Measurements from ENCODE around the gene C19orf44.

Gene C19orf44

GRCh38 chr19:16521715-16522289 lies 25.6 kb downstream of the C19orf44 start:
- TF ChIP-seq ELF4 (IDR thresholded peaks at IDR 0.05) (no peak), FOXM1 (IDR thresholded peaks at IDR 0.05; ENCODE audit: borderline replicate concordance) (no peak), FOXA1 (IDR thresholded peaks at IDR 0.05) (no peak), CTBP1 (IDR thresholded peaks at IDR 0.05; ENCODE audit: borderline replicate concordance) (no peak), L3MBTL2 (conservative IDR thresholded peaks at IDR 0.05) (no peak), TARDBP (IDR thresholded peaks at IDR 0.05) (no peak), HDGF (IDR thresholded peaks at IDR 0.05; ENCODE audit: borderline replicate concordance) (no peak), ZNF384 (IDR thresholded peaks at IDR 0.05) (no peak), NFRKB (IDR thresholded peaks at IDR 0.05) (no peak), ARNT (IDR thresholded peaks at IDR 0.05) (no peak), LEF1 (IDR thresholded peaks at IDR 0.05; ENCODE audit: borderline replicate concordance) (no peak), SP1 (IDR thresholded peaks at IDR 0.05) (no peak)
- ChIA-PET CTCF (no interaction called here), POLR2A (interaction anchor here (1.3 to 1.6 kb wide), 2 partner anchors 26 kb away, joined by 3 read pairs; partner anchors contain the start of genes C19orf44 and CALR3)
- DNase-seq (ENCODE audit: extremely low spot score): no peak

- POLR2A ChIA-PET: interaction anchor here (1.6 kb wide), 1 partner anchor 27 kb away, joined by 3 read pairs; the partner anchor contains the start of genes C19orf44 and CALR3
- TF ChIP-seq TARDBP (IDR thresholded peaks at IDR 0.05): no peak
- TF ChIP-seq ELF4 (IDR thresholded peaks at IDR 0.05): no peak
- no peak for TF ChIP-seq SUZ12 (IDR thresholded peaks at IDR 0.05)
- TF ChIP-seq CTBP1 (IDR thresholded peaks at IDR 0.05; ENCODE audit: borderline replicate concordance): no peak
- TF ChIP-seq SP1 (IDR thresholded peaks at IDR 0.05): no peak
- CTCF ChIA-PET: no interaction called here
- no peak for DNase-seq (ENCODE audit: extremely low spot score)
Observed at GRCh38 chr19:16522559-16523377, 26.6 kb downstream of the C19orf44 start.

GRCh38 chr19:16524991-16525734 lies 29.0 kb downstream of the C19orf44 start:
- ChIA-PET POLR2A (no interaction called here), CTCF (interaction anchor here (0.6 kb wide), 1 partner anchor 31 kb away, joined by 3 read pairs; no protein-coding TSS in a partner anchor)
- DNase-seq (ENCODE audit: extremely low spot score): no peak
- TF ChIP-seq NFRKB (IDR thresholded peaks at IDR 0.05): no peak
- TF ChIP-seq BHLHE40 (IDR thresholded peaks at IDR 0.05; ENCODE audit: borderline replicate concordance): no peak

GRCh38 chr19:16525751-16526481 lies 29.7 kb downstream of the C19orf44 start:
- ChIA-PET CTCF (no interaction called here), POLR2A (interaction anchor here (0.6 kb wide), 1 partner anchor 303 kb away, joined by 3 read pairs; the partner anchor contains the start of gene SIN3B)
- DNase-seq (ENCODE audit: extremely low spot score): no peak
- TF ChIP-seq ZNF384 (IDR thresholded peaks at IDR 0.05) (no peak), SP1 (IDR thresholded peaks at IDR 0.05) (no peak), SUZ12 (IDR thresholded peaks at IDR 0.05) (no peak)

GRCh38 chr19:16527334-16527935 lies 31.2 kb downstream of the C19orf44 start:
- DNase-seq (ENCODE audit: extremely low spot score): no peak
- CTCF ChIA-PET: interaction anchor here (0.6 to 1.2 kb wide), 2 partner anchors 12 to 86 kb away, joined by 3 to 4 read pairs; no protein-coding TSS in a partner anchor
- no peak for TF ChIP-seq HDGF (IDR thresholded peaks at IDR 0.05; ENCODE audit: borderline replicate concordance)
- no peak for TF ChIP-seq LEF1 (IDR thresholded peaks at IDR 0.05; ENCODE audit: borderline replicate concordance)
- TF ChIP-seq FOXM1 (IDR thresholded peaks at IDR 0.05; ENCODE audit: borderline replicate concordance): no peak
- no peak for TF ChIP-seq BHLHE40 (IDR thresholded peaks at IDR 0.05; ENCODE audit: borderline replicate concordance)
- TF ChIP-seq ZNF384 (IDR thresholded peaks at IDR 0.05): no peak
- TF ChIP-seq FOXA1 (IDR thresholded peaks at IDR 0.05): no peak
- no peak for TF ChIP-seq SUZ12 (IDR thresholded peaks at IDR 0.05)
- TF ChIP-seq ELF4 (IDR thresholded peaks at IDR 0.05): no peak
- TF ChIP-seq SP1 (IDR thresholded peaks at IDR 0.05): no peak
- TF ChIP-seq L3MBTL2 (conservative IDR thresholded peaks at IDR 0.05): no peak
- no peak for TF ChIP-seq FOXK2 (IDR thresholded peaks at IDR 0.05)
- TF ChIP-seq ARNT (IDR thresholded peaks at IDR 0.05): no peak
- no peak for TF ChIP-seq PKNOX1 (IDR thresholded peaks at IDR 0.05)
- no peak for TF ChIP-seq NFRKB (IDR thresholded peaks at IDR 0.05)
- no peak for TF ChIP-seq TARDBP (IDR thresholded peaks at IDR 0.05)
- no peak for TF ChIP-seq CTBP1 (IDR thresholded peaks at IDR 0.05; ENCODE audit: borderline replicate concordance)
- POLR2A ChIA-PET: no interaction called here

GRCh38 chr19:16527971-16528521 lies 31.9 kb downstream of the C19orf44 start:
- TF ChIP-seq PKNOX1 (IDR thresholded peaks at IDR 0.05) (peak; percentile 76), L3MBTL2 (conservative IDR thresholded peaks at IDR 0.05) (no peak)
- peak; percentile 69 for DNase-seq (ENCODE audit: extremely low spot score)
- ChIA-PET CTCF (interaction anchor here (0.6 to 1.2 kb wide), 2 partner anchors 13 to 86 kb away, joined by 3 to 4 read pairs; no protein-coding TSS in a partner anchor), POLR2A (no interaction called here)
